GM12892 (cell line): ENCODE results near the gene NCBP2.

Source experiments
- POLR2A ChIP-seq: IDR thresholded peaks from 2 replicates; pipeline ENCODE4 v1.6.1; 2011; ENCODE audit warnings: low read depth, low read length, control low read depth
- POLR2AphosphoS5 ChIP-seq: IDR thresholded peaks from 2 replicates; pipeline ENCODE4 v1.6.1; 2011; ENCODE audit warnings: low read depth, low read length, control low read depth

GRCh38 chr3:196985954-196986885 lies 43.9 kb upstream of the NCBP2 start:
- TF ChIP-seq POLR2A (no peak), POLR2AphosphoS5 (no peak)
